MCF 10A (cell line): Measurements from ENCODE around the gene CPNE4. TPM values are rescaled to one million over a fixed set of nuclear protein-coding genes. Genes with fewer than 3 reads are reported as not detected.

Experiments
- BruUV-seq: library from RNA; stranded (reverse); fragments of 400-500 nt; replicated peaks from 2 replicates; lab custom pipeline; 2021; lab: Mats Ljungman, UMichigan
- CTCF ChIA-PET: fragments of 300-600 bp; sonication (Branson Sonifier 250); formaldehyde crosslinking; extraction: SDS; loops from one replicate; lab custom pipeline; 2021; ENCODE audit warnings: antibody characterized with exemption, inconsistent platforms; lab: Yijun Ruan, JAX
- POLR2A ChIA-PET: fragments of 300-600, 350-650 bp; sonication (Branson Sonifier 250); formaldehyde crosslinking; extraction: SDS; loops from one replicate; lab custom pipeline; 2020; ENCODE audit warnings: antibody characterized with exemption, inconsistent platforms; lab: Yijun Ruan, JAX
- DNase-seq: peaks from one replicate; pipeline ENCODE4 v3.0.0-alpha.2; 2018; ENCODE audit not compliant: unreplicated experiment
- H3K27ac Mint-ChIP-seq: one replicate; pipeline ENCODE4 v1.8.0; 2022; ENCODE audit warnings: mild to moderate bottlenecking, low read depth, mixed read lengths; ENCODE audit not compliant: unreplicated experiment
- H3K27me3 Mint-ChIP-seq: one replicate; pipeline ENCODE4 v1.8.0; 2022; ENCODE audit warnings: mixed read lengths; ENCODE audit not compliant: insufficient read depth, unreplicated experiment
- H3K36me3 Mint-ChIP-seq: one replicate; pipeline ENCODE4 v1.8.0; 2022; ENCODE audit warnings: mild to moderate bottlenecking, moderate library complexity, mixed read lengths; ENCODE audit not compliant: insufficient read depth, unreplicated experiment
- H3K4me1 Mint-ChIP-seq: one replicate; pipeline ENCODE4 v1.8.0; 2022; ENCODE audit warnings: mixed read lengths; ENCODE audit not compliant: insufficient read depth, unreplicated experiment
- H3K4me3 Mint-ChIP-seq: one replicate; pipeline ENCODE4 v1.8.0; 2022; ENCODE audit warnings: mild to moderate bottlenecking, moderate library complexity, mixed read lengths; ENCODE audit not compliant: unreplicated experiment
- H3K9me3 Mint-ChIP-seq: one replicate; pipeline ENCODE4 v1.8.0; 2022; ENCODE audit warnings: mixed read lengths; ENCODE audit not compliant: unreplicated experiment
- intact Hi-C: fragments of 100-400 bp; cut with micrococcal nuclease; formaldehyde crosslinking; loops from 2 replicates; pipeline ENCODE4 v1.14.1; 2022
- total RNA-seq: library from RNA; stranded (reverse); gene quantifications from 2 replicates; pipeline ENCODE4 v1.2.3, GENCODE V29; 2022
- TF ChIP-seq, protein P1 (sequence below): fragments of 200-600 bp; IDR thresholded peaks from one replicate; pipeline ENCODE4 v1.8.0; 2022; ENCODE audit warnings: antibody characterized with exemption, mild to moderate bottlenecking; ENCODE audit not compliant: unreplicated experiment

The CPNE4 gene
- total RNA-seq, 1 experiment from 2014 or later, result not detected

GRCh38 chr3:131928593-131928992 lies 106.2 kb downstream of the CPNE4 start:
- TF ChIP-seq, protein P1, sequence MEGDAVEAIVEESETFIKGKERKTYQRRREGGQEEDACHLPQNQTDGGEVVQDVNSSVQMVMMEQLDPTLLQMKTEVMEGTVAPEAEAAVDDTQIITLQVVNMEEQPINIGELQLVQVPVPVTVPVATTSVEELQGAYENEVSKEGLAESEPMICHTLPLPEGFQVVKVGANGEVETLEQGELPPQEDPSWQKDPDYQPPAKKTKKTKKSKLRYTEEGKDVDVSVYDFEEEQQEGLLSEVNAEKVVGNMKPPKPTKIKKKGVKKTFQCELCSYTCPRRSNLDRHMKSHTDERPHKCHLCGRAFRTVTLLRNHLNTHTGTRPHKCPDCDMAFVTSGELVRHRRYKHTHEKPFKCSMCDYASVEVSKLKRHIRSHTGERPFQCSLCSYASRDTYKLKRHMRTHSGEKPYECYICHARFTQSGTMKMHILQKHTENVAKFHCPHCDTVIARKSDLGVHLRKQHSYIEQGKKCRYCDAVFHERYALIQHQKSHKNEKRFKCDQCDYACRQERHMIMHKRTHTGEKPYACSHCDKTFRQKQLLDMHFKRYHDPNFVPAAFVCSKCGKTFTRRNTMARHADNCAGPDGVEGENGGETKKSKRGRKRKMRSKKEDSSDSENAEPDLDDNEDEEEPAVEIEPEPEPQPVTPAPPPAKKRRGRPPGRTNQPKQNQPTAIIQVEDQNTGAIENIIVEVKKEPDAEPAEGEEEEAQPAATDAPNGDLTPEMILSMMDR, result no peak
- DNase-seq, result no peak
- H3K27ac Mint-ChIP-seq, result no peak overlapping the region
- H3K4me1 Mint-ChIP-seq, result no peaks in the 10 kb centered on the region
- H3K9me3 Mint-ChIP-seq, result no peaks in the 10 kb centered on the region
- ChIA-PET POLR2A (no interaction called here), CTCF (no interaction called here)
- H3K36me3 Mint-ChIP-seq, result no peaks in the 10 kb centered on the region
- no TSS peak for BruUV-seq
- intact Hi-C loops, result no loop called here
- no peak overlapping the region for H3K4me3 Mint-ChIP-seq
- H3K27me3 Mint-ChIP-seq, result peaks cover 32% of the 10 kb centered on the region

- BruUV-seq, result no TSS peak
- no peaks in the 10 kb centered on the region for H3K4me1 Mint-ChIP-seq
- H3K36me3 Mint-ChIP-seq, result no peaks in the 10 kb centered on the region
- peaks cover 32% of the 10 kb centered on the region for H3K27me3 Mint-ChIP-seq
- H3K27ac Mint-ChIP-seq, result no peak overlapping the region
- no peak overlapping the region for H3K4me3 Mint-ChIP-seq
- TF ChIP-seq, protein P1, result no peak
- CTCF ChIA-PET, result interaction anchor here (0.5 kb wide), 1 partner anchor 419 kb away, joined by 3 read pairs; no protein-coding TSS in a partner anchor
- no peaks in the 10 kb centered on the region for H3K9me3 Mint-ChIP-seq
- DNase-seq, result no peak
- POLR2A ChIA-PET, result no interaction called here
- intact Hi-C loops, result no loop called here
These were observed 109.2 kb downstream of the CPNE4 start for GRCh38 chr3:131925571-131925970.

DNA sequence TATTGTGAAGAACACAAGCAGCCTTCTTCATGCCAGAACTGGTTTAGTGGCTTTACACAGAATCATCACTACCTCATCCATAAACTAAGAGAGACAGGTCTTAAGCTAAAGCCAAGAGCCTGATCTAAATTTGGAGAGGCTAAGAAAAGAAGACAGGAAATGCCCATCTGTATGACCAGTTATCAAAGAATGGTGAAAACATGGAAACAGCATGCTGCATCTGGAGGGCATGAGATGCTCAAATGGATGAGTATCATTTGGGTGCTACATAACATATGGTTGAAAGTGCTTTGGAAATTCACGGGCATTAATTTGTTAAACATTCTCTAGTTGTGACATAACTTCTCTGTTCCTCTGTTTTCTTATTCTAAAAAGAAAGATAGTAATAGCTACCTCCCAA lies 112.5 kb downstream of the CPNE4 start:
- DNase-seq, result no peak
- H3K4me1 Mint-ChIP-seq, result no peaks in the 10 kb centered on the region
- no peaks in the 10 kb centered on the region for H3K9me3 Mint-ChIP-seq
- intact Hi-C loops, result no loop called here
- BruUV-seq, result no TSS peak
- H3K36me3 Mint-ChIP-seq, result no peaks in the 10 kb centered on the region
- peaks cover 47% of the 10 kb centered on the region for H3K27me3 Mint-ChIP-seq
- CTCF ChIA-PET, result no interaction called here
- H3K4me3 Mint-ChIP-seq, result no peak overlapping the region
- H3K27ac Mint-ChIP-seq, result no peak overlapping the region
- TF ChIP-seq, protein P1, result no peak
- POLR2A ChIA-PET, result no interaction called here

DNA sequence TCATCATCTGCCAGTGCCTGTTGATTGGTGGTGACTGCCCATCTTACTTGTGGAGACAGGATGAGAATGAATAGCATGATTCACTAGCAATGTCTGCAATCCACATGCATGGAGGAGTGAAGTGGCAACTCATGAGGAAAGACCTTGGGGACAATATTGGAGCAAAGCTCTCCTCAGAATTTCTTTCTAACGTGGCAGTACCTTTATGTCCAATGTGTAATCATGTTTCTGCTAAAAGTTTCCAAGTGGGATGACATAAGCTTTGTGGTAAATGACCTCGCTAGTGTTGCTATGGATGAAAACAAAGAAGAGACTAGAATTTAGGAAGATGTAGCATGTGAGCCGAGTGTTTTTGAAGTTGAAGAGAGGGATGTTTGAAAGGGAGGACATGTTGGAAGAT lies 117.8 kb downstream of the CPNE4 start:
- TF ChIP-seq, protein P1, result no peak
- DNase-seq, result no peak
- intact Hi-C loops, result no loop called here
- no TSS peak for BruUV-seq
- peaks cover 31% of the 10 kb centered on the region for H3K27me3 Mint-ChIP-seq
- no peak overlapping the region for H3K27ac Mint-ChIP-seq
- no peak overlapping the region for H3K4me3 Mint-ChIP-seq
- H3K36me3 Mint-ChIP-seq, result no peaks in the 10 kb centered on the region
- ChIA-PET CTCF (no interaction called here), POLR2A (no interaction called here)
- no peaks in the 10 kb centered on the region for H3K9me3 Mint-ChIP-seq
- H3K4me1 Mint-ChIP-seq, result no peaks in the 10 kb centered on the region
